Measurements from ENCODE around the gene MREG. TPM values are rescaled to one million over a fixed set of nuclear protein-coding genes. Genes with fewer than 3 reads are reported as not detected.

The MREG gene
- total and polyA plus RNA-seq, 3 experiments from 2014 or later: 3.9 to 26.2 (median 25.4) TPM

DNA sequence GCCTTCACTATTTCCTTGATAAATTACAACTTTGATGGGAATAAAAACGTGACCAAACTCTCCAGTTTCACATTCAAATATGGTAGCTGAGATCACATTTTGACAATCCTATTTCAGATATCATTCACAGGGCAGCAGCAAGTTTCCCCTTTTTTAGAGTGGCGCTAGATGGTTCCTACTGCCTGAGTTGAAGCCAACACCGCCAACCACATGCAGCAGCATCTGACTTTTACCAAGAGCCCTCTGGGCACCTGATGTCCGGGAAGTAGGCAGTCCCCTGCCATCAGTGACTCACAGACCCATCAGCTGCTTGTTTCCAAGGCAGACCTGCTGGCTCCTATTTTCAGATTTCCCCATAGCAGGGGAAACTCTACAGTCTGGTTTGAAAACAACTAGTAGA, 4.0 kb upstream of the MREG start:
- no peak overlapping the region for H3K4me3 ChIP-seq (ENCODE audit: low read length)
- peaks cover 3 to 7% (median 5%) of the 10 kb centered on the region in 3 donors for H3K36me3 Mint-ChIP-seq
- no peaks in the 10 kb centered on the region for H3K36me3 ChIP-seq (ENCODE audit: insufficient read depth, low read length)
- CTCF ChIA-PET: interaction anchor here (2.6 to 5.7 kb wide), 2 partner anchors 12 to 17 kb away, joined by 16 to 29 read pairs; no protein-coding TSS in a partner anchor
- H3K9me3 ChIP-seq (ENCODE audit: low read length): no peaks in the 10 kb centered on the region
- POLR2A ChIA-PET: no interaction called here
- H3K27ac Mint-ChIP-seq: peak overlapping the region; percentile 22 to 97 (median 72)
- no peaks in the 10 kb centered on the region for H3K27me3 ChIP-seq (ENCODE audit: insufficient read depth, low read length, poor library complexity, severe bottlenecking)
- H3K4me1 ChIP-seq (ENCODE audit: insufficient read depth, low read length): peaks cover 36% of the 10 kb centered on the region
- no peaks in the 10 kb centered on the region for H3K9me3 Mint-ChIP-seq
- no peaks in the 10 kb centered on the region for H3K27me3 Mint-ChIP-seq
- no peak overlapping the region for H3K27ac ChIP-seq (ENCODE audit: low read depth, low read length)
- H3K4me1 Mint-ChIP-seq: peaks cover 46 to 58% (median 58%) of the 10 kb centered on the region in 3 donors
- H3K4me3 Mint-ChIP-seq: peak overlapping the region in 5 of 7 donors; percentile 37 to 55 (median 42)
- DNase-seq: no peak

DNA sequence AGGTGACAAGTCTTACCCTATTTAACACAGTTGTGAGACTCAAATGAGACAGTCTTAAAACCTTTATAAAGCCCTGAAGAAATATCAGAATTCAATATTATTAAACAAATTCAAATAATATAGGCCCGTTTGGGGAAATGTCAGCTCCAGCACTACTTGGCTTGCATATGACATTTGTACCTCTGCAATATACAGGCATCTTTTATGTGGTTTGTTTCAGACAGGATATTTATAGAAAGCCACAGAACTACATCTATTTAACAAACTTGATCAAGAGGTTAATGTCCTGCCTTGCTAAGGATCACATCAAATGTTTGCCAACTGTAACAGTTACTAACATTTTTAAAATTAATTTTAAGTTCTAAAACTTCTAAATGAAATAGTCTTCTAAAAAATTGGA, 3.2 kb upstream of the MREG start:
- Mint-ChIP-seq H3K36me3 (peaks cover 3 to 7% (median 5%) of the 10 kb centered on the region in 3 donors), H3K4me3 (peak overlapping the region; percentile 11 to 67 (median 41)), H3K9me3 (no peaks in the 10 kb centered on the region), H3K27me3 (no peaks in the 10 kb centered on the region), H3K4me1 (peaks cover 51 to 65% (median 65%) of the 10 kb centered on the region in 3 donors), H3K27ac (peak overlapping the region; percentile 87 to 98 (median 94))
- Histone ChIP-seq H3K27ac (ENCODE audit: low read depth, low read length) (peak overlapping the region; percentile 49), H3K4me3 (ENCODE audit: low read length) (no peak overlapping the region), H3K27me3 (ENCODE audit: insufficient read depth, low read length, poor library complexity, severe bottlenecking) (no peaks in the 10 kb centered on the region), H3K36me3 (ENCODE audit: insufficient read depth, low read length) (no peaks in the 10 kb centered on the region), H3K4me1 (ENCODE audit: insufficient read depth, low read length) (peaks cover 41% of the 10 kb centered on the region), H3K9me3 (ENCODE audit: low read length) (no peaks in the 10 kb centered on the region)
- ChIA-PET CTCF (interaction anchor here (1.2 to 5.7 kb wide), 3 partner anchors 11 to 17 kb away, joined by 4 to 29 read pairs (median 7); no protein-coding TSS in a partner anchor), POLR2A (interaction anchor here (0.6 to 0.7 kb wide), 2 partner anchors 11 to 92 kb away, joined by 3 to 6 read pairs; partner anchors contain the start of gene XRCC5)
- peak in 1 of 5 donors; percentile 24 for DNase-seq

DNA sequence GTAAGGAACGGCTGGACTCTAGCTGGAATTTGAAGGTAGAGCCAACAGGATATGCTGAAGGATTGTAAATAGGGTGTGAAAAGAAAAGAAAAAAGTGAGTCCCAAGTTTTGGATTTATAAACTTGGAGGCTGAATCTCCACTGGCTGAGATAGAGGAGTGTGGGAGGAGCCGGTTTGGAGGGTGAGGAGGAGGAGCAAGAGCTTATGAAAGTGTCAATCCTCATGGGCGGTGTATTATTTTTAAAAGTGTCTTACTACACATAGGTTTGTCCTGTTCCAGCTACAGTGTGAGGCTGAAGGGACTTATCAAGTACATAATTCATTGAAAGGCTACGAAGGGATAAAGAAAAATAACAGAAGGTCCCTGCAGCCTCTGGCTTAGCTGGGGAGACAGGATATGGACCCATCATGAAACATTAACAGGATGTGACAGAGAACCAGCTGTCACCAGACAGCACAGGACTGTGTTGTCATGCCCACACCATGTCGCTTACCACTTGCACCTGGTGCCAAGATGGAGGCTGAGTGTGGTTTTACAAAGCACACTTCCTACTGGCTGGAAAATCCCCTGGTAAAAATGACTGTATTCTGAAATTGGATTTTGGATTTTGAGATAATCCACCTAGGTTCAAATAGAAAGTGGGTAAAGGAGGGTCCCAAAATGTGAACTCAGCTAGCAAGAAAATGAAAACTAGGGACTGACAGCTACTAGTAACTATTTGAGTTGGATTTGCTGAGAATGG, 2.5 kb upstream of the MREG start:
- Histone ChIP-seq H3K9me3 (ENCODE audit: low read length) (no peaks in the 10 kb centered on the region), H3K36me3 (ENCODE audit: insufficient read depth, low read length) (no peaks in the 10 kb centered on the region), H3K4me3 (ENCODE audit: low read length) (no peak overlapping the region), H3K4me1 (ENCODE audit: insufficient read depth, low read length) (peaks cover 41% of the 10 kb centered on the region), H3K27me3 (ENCODE audit: insufficient read depth, low read length, poor library complexity, severe bottlenecking) (no peaks in the 10 kb centered on the region), H3K27ac (ENCODE audit: low read depth, low read length) (peak overlapping the region; percentile 49)
- Mint-ChIP-seq H3K27me3 (no peaks in the 10 kb centered on the region), H3K36me3 (peaks cover 3 to 7% (median 5%) of the 10 kb centered on the region in 3 donors), H3K4me3 (peak overlapping the region; percentile 39 to 83 (median 65)), H3K9me3 (no peaks in the 10 kb centered on the region), H3K4me1 (peaks cover 51 to 71% (median 70%) of the 10 kb centered on the region in 3 donors), H3K27ac (peak overlapping the region; percentile 91 to 98 (median 94))
- POLR2A ChIA-PET: interaction anchor here (0.6 to 0.7 kb wide), 2 partner anchors 87 to 93 kb away, joined by 3 to 12 read pairs; partner anchors contain the start of gene XRCC5
- CTCF ChIA-PET: interaction anchor here (1.2 to 5.7 kb wide), 3 partner anchors 10 to 17 kb away, joined by 4 to 29 read pairs (median 7); no protein-coding TSS in a partner anchor
- DNase-seq: peak; percentile 31 to 81 (median 51)

- peak overlapping the region in 7 of 8 donors; percentile 91 to 97 (median 95) for H3K27ac Mint-ChIP-seq
- Histone ChIP-seq H3K9me3 (ENCODE audit: low read length) (no peaks in the 10 kb centered on the region), H3K4me1 (ENCODE audit: insufficient read depth, low read length) (peaks cover 41% of the 10 kb centered on the region), H3K36me3 (ENCODE audit: insufficient read depth, low read length) (no peaks in the 10 kb centered on the region), H3K27me3 (ENCODE audit: insufficient read depth, low read length, poor library complexity, severe bottlenecking) (no peaks in the 10 kb centered on the region), H3K27ac (ENCODE audit: low read depth, low read length) (no peak overlapping the region), H3K4me3 (ENCODE audit: low read length) (no peak overlapping the region)
- peak overlapping the region in 5 of 7 donors; percentile 41 to 67 (median 63) for H3K4me3 Mint-ChIP-seq
- DNase-seq: no peak
- peaks cover 51 to 73% (median 70%) of the 10 kb centered on the region in 3 donors for H3K4me1 Mint-ChIP-seq
- POLR2A ChIA-PET: no interaction called here
- CTCF ChIA-PET: interaction anchor here (1.8 to 5.7 kb wide), 3 partner anchors 10 to 18 kb away, joined by 6 to 29 read pairs (median 7); no protein-coding TSS in a partner anchor
- H3K9me3 Mint-ChIP-seq: no peaks in the 10 kb centered on the region
- H3K36me3 Mint-ChIP-seq: peaks cover 3 to 5% (median 5%) of the 10 kb centered on the region in 3 donors
- no peaks in the 10 kb centered on the region for H3K27me3 Mint-ChIP-seq
These were observed 1.6 kb upstream of the MREG start for GRCh38 chr2:216014986-216015385.

DNA sequence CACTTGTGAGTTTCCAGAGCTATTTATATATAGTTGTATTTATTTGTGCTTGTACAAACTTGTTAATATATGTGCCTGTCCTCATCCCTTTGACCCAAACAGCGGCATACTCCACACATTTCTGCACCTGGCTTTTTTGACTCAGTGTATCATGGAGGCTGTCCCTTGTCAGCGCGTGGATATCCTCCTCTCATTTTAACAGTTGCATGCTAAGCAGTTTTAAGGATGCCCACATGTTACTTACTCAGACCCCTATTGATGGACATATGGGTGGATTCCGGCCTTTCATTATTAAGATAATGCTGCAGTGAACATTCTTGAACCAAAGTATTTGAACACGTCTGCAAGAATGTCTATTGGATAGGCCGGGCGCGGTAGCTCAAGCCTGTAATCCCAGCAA, 655 bp upstream of the MREG start:
- Mint-ChIP-seq H3K27me3 (no peaks in the 10 kb centered on the region), H3K36me3 (peaks cover 3 to 5% (median 4%) of the 10 kb centered on the region in 3 donors), H3K9me3 (no peaks in the 10 kb centered on the region), H3K27ac (peak overlapping the region in 5 of 8 donors; percentile 33 to 78 (median 73)), H3K4me3 (peak overlapping the region in 6 of 7 donors; percentile 56 to 95 (median 73)), H3K4me1 (peaks cover 51 to 76% (median 74%) of the 10 kb centered on the region in 3 donors)
- Histone ChIP-seq H3K27ac (ENCODE audit: low read depth, low read length) (no peak overlapping the region), H3K4me3 (ENCODE audit: low read length) (no peak overlapping the region), H3K4me1 (ENCODE audit: insufficient read depth, low read length) (peaks cover 41% of the 10 kb centered on the region), H3K27me3 (ENCODE audit: insufficient read depth, low read length, poor library complexity, severe bottlenecking) (no peaks in the 10 kb centered on the region), H3K36me3 (ENCODE audit: insufficient read depth, low read length) (no peaks in the 10 kb centered on the region), H3K9me3 (ENCODE audit: low read length) (no peaks in the 10 kb centered on the region)
- POLR2A ChIA-PET: interaction anchor here (0.6 kb wide), 1 partner anchor 40 kb away, joined by 7 read pairs; no protein-coding TSS in a partner anchor
- no peak for DNase-seq
- CTCF ChIA-PET: interaction anchor here (0.7 to 5.7 kb wide), 5 partner anchors 9 to 64 kb away, joined by 3 to 29 read pairs (median 6); no protein-coding TSS in a partner anchor

DNA sequence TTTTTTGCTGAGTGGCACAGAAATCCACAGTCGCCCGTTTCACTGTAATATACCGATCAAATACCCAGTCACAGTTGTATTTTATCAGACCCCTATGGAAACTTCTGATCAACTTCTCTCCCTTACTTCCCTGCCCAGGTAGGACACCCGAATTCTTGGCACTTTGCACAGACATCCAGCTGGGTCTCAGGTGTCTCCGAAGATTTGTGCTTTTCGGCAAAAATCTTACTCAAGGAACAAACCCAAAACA, 596 bp downstream of the MREG start:
- ChIA-PET POLR2A (no interaction called here), CTCF (interaction anchor here (0.7 to 1.6 kb wide), 4 partner anchors 9 to 101 kb away, joined by 3 to 8 read pairs (median 4); no protein-coding TSS in a partner anchor)
- Mint-ChIP-seq H3K27me3 (no peaks in the 10 kb centered on the region), H3K27ac (peak overlapping the region in 7 of 8 donors; percentile 31 to 92 (median 81)), H3K9me3 (no peaks in the 10 kb centered on the region), H3K4me1 (peaks cover 49 to 71% (median 66%) of the 10 kb centered on the region in 3 donors), H3K4me3 (peak overlapping the region; percentile 89 to 97 (median 93)), H3K36me3 (peaks cover 0 to 3% (median 0%) of the 10 kb centered on the region in 3 donors)
- Histone ChIP-seq H3K9me3 (ENCODE audit: low read length) (no peaks in the 10 kb centered on the region), H3K27me3 (ENCODE audit: insufficient read depth, low read length, poor library complexity, severe bottlenecking) (no peaks in the 10 kb centered on the region), H3K4me1 (ENCODE audit: insufficient read depth, low read length) (peaks cover 41% of the 10 kb centered on the region), H3K36me3 (ENCODE audit: insufficient read depth, low read length) (no peaks in the 10 kb centered on the region), H3K4me3 (ENCODE audit: low read length) (peak overlapping the region; percentile 59), H3K27ac (ENCODE audit: low read depth, low read length) (no peak overlapping the region)
- no peak for DNase-seq

- Histone ChIP-seq H3K9me3 (ENCODE audit: low read length) (no peaks in the 10 kb centered on the region), H3K4me1 (ENCODE audit: insufficient read depth, low read length) (peaks cover 38% of the 10 kb centered on the region), H3K27ac (ENCODE audit: low read depth, low read length) (no peak overlapping the region), H3K4me3 (ENCODE audit: low read length) (peak overlapping the region; percentile 59), H3K27me3 (ENCODE audit: insufficient read depth, low read length, poor library complexity, severe bottlenecking) (no peaks in the 10 kb centered on the region), H3K36me3 (ENCODE audit: insufficient read depth, low read length) (no peaks in the 10 kb centered on the region)
- Mint-ChIP-seq H3K9me3 (no peaks in the 10 kb centered on the region), H3K27ac (peak overlapping the region; percentile 31 to 92 (median 74)), H3K27me3 (no peaks in the 10 kb centered on the region), H3K4me1 (peaks cover 45 to 66% (median 61%) of the 10 kb centered on the region in 3 donors), H3K4me3 (peak overlapping the region; percentile 89 to 97 (median 93)), H3K36me3 (peaks cover 0 to 3% (median 0%) of the 10 kb centered on the region in 3 donors)
- no peak for DNase-seq
- CTCF ChIA-PET: interaction anchor here (0.7 to 1.6 kb wide), 5 partner anchors 9 to 102 kb away, joined by 3 to 8 read pairs (median 4); no protein-coding TSS in a partner anchor
- POLR2A ChIA-PET: no interaction called here
These were observed 1.1 kb downstream of the MREG start for GRCh38 chr2:216012133-216012829.

Data from CD8-positive, alpha-beta memory T cell (primary cell).